T-helper 17 cell (primary cell): Measurements from ENCODE around the gene STMN3. TPM values are rescaled to one million over a fixed set of nuclear protein-coding genes. Genes with fewer than 3 reads are reported as not detected.
"Not testable (repeated sequence)": the region's sequence is repeated elsewhere in the genome, so short reads cannot be mapped to it uniquely, and the experiment has no call there.

Experiments
- ATAC-seq: fragments of 150-1000 bp; cut with Tn5 transposase; 2 replicates; pipeline ENCODE4 v1.10.0; 2021; ENCODE audit warnings: mild to moderate bottlenecking, moderate library complexity
- DNase-seq, 3 donors: peaks; one replicate each; pipeline versions ENCODE4 v3.0.0 to v3.0.0-alpha.2; 2020 to 2021
- H3K9me3 ChIP-seq: one replicate; pipeline ENCODE4 v1.7.0; 2013; ENCODE audit warnings: low read length, mild to moderate bottlenecking; ENCODE audit not compliant: control insufficient read depth, poor library complexity, severe bottlenecking
- H3K27ac Mint-ChIP-seq: one replicate; pipeline ENCODE4 v1.8.0; 2022; ENCODE audit warnings: mild to moderate bottlenecking, moderate library complexity, mixed read lengths
- H3K27me3 Mint-ChIP-seq: one replicate; pipeline ENCODE4 v1.8.0; 2022; ENCODE audit warnings: mixed read lengths
- H3K36me3 Mint-ChIP-seq: one replicate; pipeline ENCODE4 v1.8.0; 2022; ENCODE audit warnings: low read depth, mixed read lengths
- H3K4me1 Mint-ChIP-seq: one replicate; pipeline ENCODE4 v1.8.0; 2022; ENCODE audit warnings: mild to moderate bottlenecking, mixed read lengths
- H3K4me3 Mint-ChIP-seq: one replicate; pipeline ENCODE4 v1.8.0; 2022; ENCODE audit warnings: mild to moderate bottlenecking, moderate library complexity, mixed read lengths
- total RNA-seq, 4 donors: library from RNA in 2 of 4; stranded (reverse) in 2 of 4; gene quantifications; one replicate each; pipeline ENCODE4 v1.2.3 and lab custom pipeline; 2022 to 2026

The STMN3 gene
- total RNA-seq, 2 donors from 2014 or later = 51.0 to 67.4 TPM

GRCh38 chr20:63678071-63678470 is 24.8 kb upstream of the STMN3 start:
- DNase-seq (no peak), ATAC-seq (no peak)
- peaks cover 2% of the 10 kb centered on the region for H3K4me1 Mint-ChIP-seq
- H3K27me3 Mint-ChIP-seq = no peaks in the 10 kb centered on the region
- H3K36me3 Mint-ChIP-seq = no peaks in the 10 kb centered on the region
- H3K4me3 Mint-ChIP-seq = no peak overlapping the region
- no peaks in the 10 kb centered on the region for H3K9me3 ChIP-seq
- no peak overlapping the region for H3K27ac Mint-ChIP-seq

- Mint-ChIP-seq H3K36me3 (no peaks in the 10 kb centered on the region), H3K4me3 (no peak overlapping the region), H3K27ac (no peak overlapping the region), H3K4me1 (peaks cover 4% of the 10 kb centered on the region), H3K27me3 (no peaks in the 10 kb centered on the region)
- ATAC-seq (no peak), DNase-seq (no peak)
- H3K9me3 ChIP-seq = no peaks in the 10 kb centered on the region
Measured at GRCh38 chr20:63675681-63676368, 22.6 kb upstream of the STMN3 start.

- ATAC-seq = no peak
- no peak for DNase-seq
- Mint-ChIP-seq H3K36me3 (no peaks in the 10 kb centered on the region), H3K27me3 (no peaks in the 10 kb centered on the region), H3K27ac (no peak overlapping the region), H3K4me3 (no peak overlapping the region), H3K4me1 (peaks cover 2% of the 10 kb centered on the region)
- no peaks in the 10 kb centered on the region for H3K9me3 ChIP-seq
Measured at GRCh38 chr20:63673951-63674350, 20.7 kb upstream of the STMN3 start.

GRCh38 chr20:63672666-63673065 is 19.4 kb upstream of the STMN3 start:
- no peak for DNase-seq
- Mint-ChIP-seq H3K27me3 (no peaks in the 10 kb centered on the region), H3K4me3 (no peak overlapping the region), H3K4me1 (peaks cover 4% of the 10 kb centered on the region), H3K36me3 (peaks cover 3% of the 10 kb centered on the region), H3K27ac (no peak overlapping the region)
- ATAC-seq = no peak
- no peaks in the 10 kb centered on the region for H3K9me3 ChIP-seq

- H3K36me3 Mint-ChIP-seq, ATAC-seq, H3K9me3 ChIP-seq, H3K4me3 Mint-ChIP-seq, H3K27ac Mint-ChIP-seq, H3K27me3 Mint-ChIP-seq, H3K4me1 Mint-ChIP-seq, DNase-seq: not testable (repeated sequence)
Measured at GRCh38 chr20:63671695-63672094, 18.5 kb upstream of the STMN3 start.

- H3K9me3 ChIP-seq = no peaks in the 10 kb centered on the region
- Mint-ChIP-seq H3K27ac (no peak overlapping the region), H3K4me1 (peaks cover 6% of the 10 kb centered on the region), H3K27me3 (no peaks in the 10 kb centered on the region), H3K36me3 (peaks cover 3% of the 10 kb centered on the region), H3K4me3 (no peak overlapping the region)
- no peak for ATAC-seq
- no peak for DNase-seq
Measured at GRCh38 chr20:63668351-63668750, 15.1 kb upstream of the STMN3 start.

- Mint-ChIP-seq H3K4me1 (peaks cover 6% of the 10 kb centered on the region), H3K27ac (no peak overlapping the region), H3K4me3 (no peak overlapping the region), H3K36me3 (peaks cover 3% of the 10 kb centered on the region), H3K27me3 (no peaks in the 10 kb centered on the region)
- DNase-seq (no peak), ATAC-seq (no peak)
- no peaks in the 10 kb centered on the region for H3K9me3 ChIP-seq
Measured at GRCh38 chr20:63667858-63668257, 14.6 kb upstream of the STMN3 start.

- H3K27me3 Mint-ChIP-seq = no peaks in the 10 kb centered on the region
- peaks cover 4% of the 10 kb centered on the region for H3K4me1 Mint-ChIP-seq
- no peak for ATAC-seq
- peak overlapping the region; percentile 27 for H3K27ac Mint-ChIP-seq
- no peak for DNase-seq
- no peaks in the 10 kb centered on the region for H3K9me3 ChIP-seq
- peaks cover 3% of the 10 kb centered on the region for H3K36me3 Mint-ChIP-seq
- H3K4me3 Mint-ChIP-seq = no peak overlapping the region
Measured at GRCh38 chr20:63665708-63666107, 12.5 kb upstream of the STMN3 start.

GRCh38 chr20:63664861-63665594 is 11.8 kb upstream of the STMN3 start:
- Mint-ChIP-seq H3K27me3 (no peaks in the 10 kb centered on the region), H3K4me3 (no peak overlapping the region), H3K36me3 (peaks cover 3% of the 10 kb centered on the region), H3K27ac (no peak overlapping the region), H3K4me1 (peaks cover 4% of the 10 kb centered on the region)
- ATAC-seq (no peak), DNase-seq (no peak)
- H3K9me3 ChIP-seq = no peaks in the 10 kb centered on the region

- no peaks in the 10 kb centered on the region for H3K9me3 ChIP-seq
- H3K27me3 Mint-ChIP-seq = no peaks in the 10 kb centered on the region
- ATAC-seq = no peak
- H3K4me1 Mint-ChIP-seq = peaks cover 9% of the 10 kb centered on the region
- no peak for DNase-seq
- peaks cover 3% of the 10 kb centered on the region for H3K36me3 Mint-ChIP-seq
- no peak overlapping the region for H3K27ac Mint-ChIP-seq
- no peak overlapping the region for H3K4me3 Mint-ChIP-seq
Measured at GRCh38 chr20:63664143-63664851, 11.1 kb upstream of the STMN3 start.

- peaks cover 14% of the 10 kb centered on the region for H3K4me1 Mint-ChIP-seq
- ATAC-seq = no peak
- H3K36me3 Mint-ChIP-seq = peaks cover 3% of the 10 kb centered on the region
- H3K27ac Mint-ChIP-seq = no peak overlapping the region
- no peak overlapping the region for H3K4me3 Mint-ChIP-seq
- no peaks in the 10 kb centered on the region for H3K27me3 Mint-ChIP-seq
- DNase-seq = no peak
- H3K9me3 ChIP-seq = no peaks in the 10 kb centered on the region
Measured at GRCh38 chr20:63663332-63664066, 10.3 kb upstream of the STMN3 start.

- no peak overlapping the region for H3K4me3 Mint-ChIP-seq
- DNase-seq = no peak
- H3K36me3 Mint-ChIP-seq = no peaks in the 10 kb centered on the region
- no peaks in the 10 kb centered on the region for H3K9me3 ChIP-seq
- ATAC-seq = no peak
- no peaks in the 10 kb centered on the region for H3K27me3 Mint-ChIP-seq
- peaks cover 13% of the 10 kb centered on the region for H3K4me1 Mint-ChIP-seq
- H3K27ac Mint-ChIP-seq = no peak overlapping the region
Measured at GRCh38 chr20:63662813-63663189, 9.6 kb upstream of the STMN3 start.
